HG03460 (cell line): Measurements from ENCODE around the gene STXBP5.

Source experiments
- ATAC-seq: cut with Tn5 transposase; IDR thresholded peaks from one replicate; pipeline ENCODE4 v1.9.1; 2021; ENCODE audit not compliant: unreplicated experiment

STXBP5 gene

DNA sequence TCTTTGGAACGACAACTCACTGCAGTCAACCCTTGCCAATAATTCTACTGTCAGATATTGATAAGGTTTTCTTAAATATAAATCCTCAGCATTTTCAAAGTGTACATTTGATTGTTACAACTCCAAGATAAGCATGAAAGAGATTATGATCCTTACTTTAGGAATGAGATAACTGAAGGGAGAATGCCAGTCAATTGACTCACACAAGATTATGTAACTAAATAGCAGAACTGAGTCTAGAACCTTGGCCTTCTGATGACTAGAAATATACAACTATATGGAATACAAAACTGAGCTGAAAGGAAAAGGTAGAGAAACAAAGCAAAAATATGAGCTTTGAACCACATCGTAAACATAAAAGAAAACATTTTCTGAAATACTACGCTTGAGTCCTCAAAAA, 26.9 kb upstream of the STXBP5 start:
- ATAC-seq = no peak

DNA sequence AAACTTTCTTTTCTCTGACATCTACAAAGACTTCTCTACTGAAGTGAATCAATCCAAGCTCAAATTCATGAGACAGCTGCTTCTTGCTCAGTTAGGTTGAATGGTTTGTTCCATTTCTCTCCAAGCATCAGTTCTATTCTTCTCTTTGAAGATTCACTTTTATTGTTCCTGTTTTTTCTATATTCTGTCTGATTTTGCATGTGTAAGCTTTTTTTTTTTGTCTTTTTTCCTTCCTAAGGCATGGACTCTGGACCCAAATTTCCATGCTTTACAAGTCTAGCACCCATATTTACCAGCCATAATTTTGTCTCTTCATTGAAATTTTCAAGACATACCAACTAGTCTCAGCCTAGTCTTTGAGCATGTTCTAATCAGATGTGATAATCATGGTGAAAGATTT, 25.9 kb upstream of the STXBP5 start:
- ATAC-seq = no peak

DNA sequence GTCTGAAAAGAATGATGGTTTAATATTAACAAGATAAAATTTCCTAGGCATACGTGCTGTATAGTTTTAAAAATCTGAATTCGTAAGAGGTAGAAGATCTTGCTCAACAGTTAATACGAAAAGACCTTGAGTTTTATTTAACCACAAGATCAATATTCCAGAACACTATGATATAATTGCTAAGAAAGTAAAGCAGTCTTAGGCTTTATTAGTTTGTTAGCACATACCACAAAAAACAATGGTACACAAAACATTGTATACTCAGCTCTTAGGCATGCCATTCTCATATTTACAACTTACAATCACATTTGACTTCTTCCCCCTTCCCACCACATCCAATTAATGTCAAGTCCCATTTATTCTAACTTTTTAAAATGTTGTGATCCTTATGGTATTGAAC, 24.4 kb upstream of the STXBP5 start:
- no peak for ATAC-seq

DNA sequence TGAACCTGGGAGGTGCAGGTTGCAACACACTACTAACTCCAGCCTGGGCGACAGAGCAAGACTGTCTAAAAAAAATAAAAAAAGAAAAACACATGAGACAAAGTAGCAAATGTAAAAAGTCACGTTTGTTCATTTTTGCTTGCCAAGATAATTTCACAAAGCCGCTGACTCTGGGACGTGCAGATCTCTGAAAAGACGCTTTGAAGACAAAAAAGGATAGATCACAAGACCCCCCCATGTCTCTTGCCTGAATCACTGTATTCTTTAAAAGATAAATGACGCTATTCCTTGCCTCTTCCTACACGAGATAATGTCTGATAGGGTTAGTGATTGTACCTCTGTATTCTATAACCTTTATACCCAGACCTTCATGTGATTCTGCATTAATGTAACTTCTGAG, 23.3 kb upstream of the STXBP5 start:
- no peak for ATAC-seq

DNA sequence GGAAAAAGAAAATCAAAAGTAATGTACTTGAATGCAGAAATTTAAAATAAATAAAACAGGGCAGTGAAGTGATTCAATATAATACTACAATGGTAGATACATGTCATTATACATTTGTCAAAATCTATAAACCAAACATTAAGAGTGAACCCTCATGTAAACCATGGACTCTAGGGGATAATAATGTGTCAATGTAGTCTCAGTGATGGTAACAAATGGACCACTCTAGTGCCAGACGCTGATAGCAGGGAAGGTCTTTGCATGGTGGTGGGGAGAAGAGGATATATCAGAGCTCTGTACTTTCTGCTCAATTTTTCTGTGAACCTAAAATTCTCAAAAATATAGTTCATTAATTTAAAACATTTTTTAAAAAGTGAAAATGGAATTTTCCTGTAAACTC, 19.8 kb upstream of the STXBP5 start:
- no peak for ATAC-seq

DNA sequence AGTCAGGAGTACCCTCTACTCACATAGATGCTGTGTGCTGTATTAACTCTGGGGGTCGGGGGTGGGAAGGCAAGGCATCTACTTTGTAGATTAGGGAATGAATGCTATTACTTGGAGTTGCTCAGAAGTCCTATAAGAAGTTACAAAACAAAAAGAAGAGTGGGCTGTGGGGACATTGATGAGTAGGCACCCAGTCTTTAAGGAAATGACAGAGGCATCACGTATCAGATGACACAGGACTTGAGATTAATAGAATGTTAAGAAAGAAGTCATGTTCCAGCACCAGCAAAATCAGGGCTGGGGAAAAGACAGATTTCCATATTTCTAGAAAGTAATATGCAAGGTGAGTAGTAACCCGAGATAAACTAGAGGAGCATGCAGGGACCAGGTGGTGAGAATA, 19.0 kb upstream of the STXBP5 start:
- no peak for ATAC-seq

DNA sequence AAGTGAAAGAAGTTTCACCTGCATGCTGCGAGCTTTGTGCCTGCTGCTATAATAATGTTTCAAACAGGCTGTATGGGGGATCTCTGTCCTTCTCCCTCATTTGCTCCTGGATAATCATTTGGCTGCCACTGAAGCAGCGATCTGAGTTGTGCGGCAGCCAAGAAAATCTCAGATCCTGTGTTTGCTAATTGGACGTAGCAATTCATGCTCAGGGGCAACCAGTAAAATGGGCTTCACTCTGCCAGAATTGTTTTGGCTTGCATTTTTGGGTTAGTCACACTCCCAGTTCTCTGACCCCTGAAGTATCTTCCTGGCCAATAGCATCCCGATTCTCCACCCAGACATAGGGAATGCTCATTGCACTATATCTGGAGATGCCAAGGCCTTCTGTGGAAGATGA, 13.7 kb upstream of the STXBP5 start:
- ATAC-seq = no peak

DNA sequence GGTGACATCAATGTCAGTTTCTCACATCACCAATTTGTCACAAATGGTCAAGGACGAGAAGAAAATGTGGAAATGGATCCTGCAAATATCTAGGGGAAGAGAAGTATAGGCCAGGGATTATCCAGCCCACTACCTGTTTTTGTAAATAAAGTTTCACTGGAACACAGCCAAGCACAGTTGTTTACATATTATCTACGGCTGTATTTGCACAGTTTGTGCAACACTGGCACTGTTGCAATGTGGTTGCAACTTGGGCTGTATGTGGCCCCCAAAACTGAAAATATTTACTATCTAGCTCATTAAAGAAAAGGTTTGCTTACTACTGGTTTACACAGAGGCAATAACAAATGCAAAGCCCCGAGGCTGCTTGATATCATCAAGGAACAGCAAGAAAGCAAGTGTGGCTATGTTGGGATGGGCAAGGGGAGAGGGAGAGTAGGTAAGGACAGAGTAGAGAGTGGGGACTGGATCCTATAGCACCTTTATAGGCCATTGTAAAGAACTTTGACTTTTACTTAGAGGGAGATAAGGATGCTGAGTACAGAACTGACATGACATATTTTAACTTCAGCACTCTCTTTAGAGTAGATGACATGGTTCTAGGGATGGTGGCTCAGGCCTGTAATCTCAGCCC, 11.8 kb upstream of the STXBP5 start:
- ATAC-seq = no peak

DNA sequence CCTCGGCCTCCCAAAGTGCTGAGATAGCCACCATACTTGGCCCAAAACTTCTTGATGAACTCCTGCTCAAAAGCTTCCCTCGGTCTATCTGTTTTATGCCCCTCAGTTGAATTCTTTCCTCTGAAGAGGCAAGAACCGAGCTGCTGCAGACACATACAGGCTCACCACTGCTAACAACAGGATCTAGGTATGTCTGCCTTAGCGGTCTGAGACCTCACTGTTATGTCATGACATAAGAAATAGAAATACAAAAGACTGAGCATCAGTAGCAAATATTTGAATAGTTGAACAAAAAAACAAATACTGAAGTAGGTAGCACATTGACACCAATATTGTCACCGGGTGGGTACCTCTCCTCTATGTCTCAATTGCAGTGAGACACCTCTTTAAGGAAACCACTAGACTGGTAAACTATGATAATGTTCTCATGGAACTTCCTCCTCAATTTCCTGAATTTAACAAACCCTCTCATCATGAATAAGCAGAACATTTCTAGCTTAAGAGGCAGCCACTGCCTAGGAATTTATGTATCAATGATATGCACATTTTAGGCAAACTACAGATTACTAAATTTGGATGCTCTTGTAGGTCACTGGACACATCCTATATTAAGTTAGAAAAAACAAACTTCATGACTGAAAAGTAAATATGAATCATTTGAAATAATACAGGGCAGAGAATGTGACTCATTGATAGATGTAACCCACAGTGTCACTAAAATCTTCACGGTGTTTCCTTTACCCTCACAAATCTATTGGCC, 9.4 kb upstream of the STXBP5 start:
- ATAC-seq = no peak

DNA sequence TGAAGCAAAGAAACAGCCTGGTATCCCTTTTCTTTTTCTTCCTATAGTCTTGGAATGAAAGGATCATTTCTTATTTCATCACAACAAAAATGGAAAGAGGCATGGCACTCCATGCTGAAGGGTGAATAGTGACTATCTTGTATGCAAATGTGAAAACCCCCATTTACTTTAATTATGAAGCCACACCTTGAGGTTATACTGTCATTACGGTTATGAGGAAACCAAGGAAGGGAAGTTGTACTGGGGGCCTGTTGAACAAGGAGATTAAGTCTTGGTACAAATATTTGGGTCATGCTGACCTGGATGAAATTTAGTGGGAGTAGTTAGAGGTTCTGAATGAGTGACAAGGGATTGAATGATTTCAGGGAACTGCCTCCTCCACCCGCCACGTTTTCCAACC, 8.7 kb upstream of the STXBP5 start:
- ATAC-seq = no peak

DNA sequence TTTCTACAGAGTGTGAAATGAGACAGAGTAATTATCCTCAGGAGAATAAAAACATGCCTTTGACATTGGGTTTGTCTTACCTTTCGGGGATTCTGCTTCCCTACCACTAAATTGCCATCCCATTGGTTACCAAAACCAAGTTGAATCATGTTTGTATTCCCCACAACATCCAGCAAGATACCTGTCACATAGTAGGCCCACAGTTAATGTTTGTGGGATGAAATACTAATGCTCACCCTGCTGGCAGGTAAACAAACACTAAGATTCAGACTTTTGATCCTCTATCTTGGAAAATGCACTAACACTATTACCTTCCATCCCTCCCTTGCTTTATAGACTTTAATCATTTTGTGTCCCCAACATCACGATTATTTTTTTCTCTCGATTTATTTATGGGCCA, 8.2 kb upstream of the STXBP5 start:
- ATAC-seq = no peak

DNA sequence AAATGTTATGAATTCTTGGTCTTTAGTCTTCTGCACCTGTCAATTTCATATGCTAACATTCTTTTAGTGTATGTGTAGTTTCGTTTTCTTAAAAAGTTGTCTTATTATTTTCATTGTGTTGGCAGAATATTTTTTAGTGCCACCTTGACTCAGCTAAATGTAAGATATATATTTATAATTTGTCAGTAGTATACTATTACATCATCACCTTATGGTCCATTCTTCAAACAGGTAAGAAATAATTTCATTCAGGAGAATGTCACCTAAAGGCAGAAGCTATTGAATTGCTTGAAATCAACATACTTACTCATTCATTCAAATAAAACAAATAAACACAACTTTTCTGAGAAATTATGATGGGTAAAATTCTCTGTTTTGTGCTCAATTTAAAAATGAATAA, 3.5 kb upstream of the STXBP5 start:
- no peak for ATAC-seq

DNA sequence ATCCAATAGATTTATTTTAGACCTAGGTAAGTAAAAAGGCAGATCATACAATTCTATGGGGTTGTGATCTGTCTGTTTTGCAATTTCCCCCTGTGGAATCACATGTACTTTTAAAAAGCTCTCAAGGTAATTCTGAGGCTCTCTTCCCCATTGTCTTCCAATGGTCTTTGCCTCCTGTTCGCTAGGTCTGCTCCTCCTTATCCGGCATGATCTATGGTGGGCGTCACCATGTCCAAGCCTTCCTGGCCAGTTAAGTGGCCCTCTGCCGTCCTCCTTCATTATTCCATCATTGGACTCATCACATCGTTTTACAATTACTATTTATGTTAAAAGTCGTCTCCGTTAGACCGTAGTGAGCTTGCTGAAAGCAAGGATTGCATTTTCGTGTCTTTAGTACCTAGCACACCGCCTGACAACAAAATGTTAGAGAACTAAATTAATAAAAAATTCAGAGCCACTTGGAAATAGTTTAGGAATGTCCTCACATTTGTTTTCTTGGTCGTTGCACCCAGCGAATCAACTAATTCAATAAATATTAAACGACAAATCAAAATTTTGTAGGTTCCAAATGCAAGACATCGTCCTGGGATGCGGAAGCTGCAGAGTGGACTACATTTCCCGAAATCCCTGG, 2.2 kb upstream of the STXBP5 start:
- no peak for ATAC-seq

DNA sequence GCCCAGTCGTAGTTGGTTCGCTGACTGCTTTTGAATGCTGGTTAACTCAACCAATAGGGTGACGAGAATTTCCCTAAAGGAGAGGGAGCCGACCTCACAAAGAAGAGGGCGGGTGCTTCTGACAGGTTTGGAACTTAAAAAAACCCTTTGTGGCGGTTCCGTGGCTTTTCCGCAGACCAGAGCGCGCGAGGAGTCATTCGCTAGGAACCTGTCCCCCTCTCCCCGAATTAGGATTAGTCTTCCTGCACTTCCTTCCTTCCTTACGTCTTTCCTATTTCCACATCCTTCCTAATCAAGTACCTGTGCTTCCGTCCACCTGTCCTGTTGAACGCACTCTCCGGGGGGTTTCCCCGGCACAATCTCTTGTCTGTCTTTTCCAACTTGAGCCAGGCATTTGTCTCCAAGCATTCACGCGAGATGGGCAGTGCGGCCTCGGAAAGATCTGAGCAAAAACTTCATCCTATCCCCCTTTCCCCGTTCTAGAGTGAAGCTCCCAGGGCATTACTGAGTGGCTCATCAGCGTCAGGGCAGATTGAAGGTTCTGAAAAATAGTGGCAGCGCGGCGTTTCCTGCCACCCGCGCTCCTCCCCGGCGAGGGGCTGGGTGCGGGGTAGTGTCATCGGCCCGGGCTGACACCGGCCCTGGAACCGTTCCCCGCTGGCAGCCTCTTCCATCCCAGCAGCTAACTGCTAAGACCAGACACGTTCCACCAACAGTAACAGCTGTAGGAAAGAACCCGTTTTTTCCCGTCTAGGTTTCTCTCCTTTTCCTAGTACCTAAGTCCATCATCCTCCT, 1.5 kb upstream of the STXBP5 start:
- ATAC-seq = peak; percentile 79

DNA sequence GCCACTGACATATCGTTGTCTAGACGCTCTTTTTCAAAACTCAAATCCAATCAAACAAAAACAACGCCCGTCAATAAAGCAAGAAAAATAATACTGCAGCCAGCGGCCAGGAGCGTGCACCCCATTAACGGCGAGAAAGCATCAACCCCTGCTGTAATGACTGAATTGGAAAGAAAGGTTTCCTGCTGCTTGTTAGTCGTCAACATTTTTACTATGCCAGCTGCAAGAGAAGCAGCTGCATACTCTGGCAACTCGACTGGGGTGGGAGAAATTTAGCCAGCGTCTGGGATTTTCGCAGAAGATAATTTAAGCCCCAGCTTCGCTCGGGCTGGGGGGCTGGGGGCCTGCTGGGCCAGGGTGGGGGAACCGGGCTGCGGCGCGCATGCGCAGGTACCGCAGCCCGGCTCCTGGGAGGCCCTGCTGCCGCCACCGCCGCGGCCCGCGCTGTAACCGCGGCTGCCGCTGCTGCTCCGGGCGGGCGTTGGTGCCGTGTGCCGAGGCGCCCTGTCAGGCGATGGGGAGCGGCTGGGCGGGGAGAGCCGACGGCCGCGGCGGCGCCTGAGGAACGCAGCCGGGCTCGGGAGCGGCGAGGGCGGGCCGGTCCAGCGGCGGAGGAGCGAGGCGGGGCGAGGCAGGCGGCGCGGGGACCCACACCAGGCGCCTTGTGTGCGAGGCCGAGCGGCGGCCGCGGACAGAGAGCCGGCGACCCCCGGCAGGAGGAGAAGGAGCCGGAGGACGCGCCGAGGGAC, 732 bp upstream of the STXBP5 start:
- peak; percentile 44 for ATAC-seq

DNA sequence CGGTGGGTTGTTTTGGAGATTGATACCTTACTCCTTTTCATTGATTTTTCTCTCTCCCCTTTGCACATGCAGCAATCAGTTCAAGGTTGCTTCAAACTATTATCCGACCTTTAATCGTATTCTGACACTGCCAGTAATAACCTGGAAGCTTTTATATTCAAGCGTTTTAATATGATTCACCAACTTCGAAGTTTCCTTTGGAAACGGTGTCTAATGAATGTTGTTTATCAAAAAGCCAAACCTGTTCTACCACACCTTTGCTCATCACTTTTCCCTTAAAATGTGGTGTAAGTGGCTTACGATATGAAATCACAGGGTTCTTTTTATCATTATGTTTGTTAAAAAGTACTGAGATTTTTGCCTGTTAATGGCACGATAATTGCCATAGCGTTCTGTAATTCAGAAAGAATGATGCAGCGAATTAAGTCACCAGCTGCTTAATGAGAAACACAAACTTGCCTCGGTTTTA, 660 bp downstream of the STXBP5 start:
- no peak for ATAC-seq

DNA sequence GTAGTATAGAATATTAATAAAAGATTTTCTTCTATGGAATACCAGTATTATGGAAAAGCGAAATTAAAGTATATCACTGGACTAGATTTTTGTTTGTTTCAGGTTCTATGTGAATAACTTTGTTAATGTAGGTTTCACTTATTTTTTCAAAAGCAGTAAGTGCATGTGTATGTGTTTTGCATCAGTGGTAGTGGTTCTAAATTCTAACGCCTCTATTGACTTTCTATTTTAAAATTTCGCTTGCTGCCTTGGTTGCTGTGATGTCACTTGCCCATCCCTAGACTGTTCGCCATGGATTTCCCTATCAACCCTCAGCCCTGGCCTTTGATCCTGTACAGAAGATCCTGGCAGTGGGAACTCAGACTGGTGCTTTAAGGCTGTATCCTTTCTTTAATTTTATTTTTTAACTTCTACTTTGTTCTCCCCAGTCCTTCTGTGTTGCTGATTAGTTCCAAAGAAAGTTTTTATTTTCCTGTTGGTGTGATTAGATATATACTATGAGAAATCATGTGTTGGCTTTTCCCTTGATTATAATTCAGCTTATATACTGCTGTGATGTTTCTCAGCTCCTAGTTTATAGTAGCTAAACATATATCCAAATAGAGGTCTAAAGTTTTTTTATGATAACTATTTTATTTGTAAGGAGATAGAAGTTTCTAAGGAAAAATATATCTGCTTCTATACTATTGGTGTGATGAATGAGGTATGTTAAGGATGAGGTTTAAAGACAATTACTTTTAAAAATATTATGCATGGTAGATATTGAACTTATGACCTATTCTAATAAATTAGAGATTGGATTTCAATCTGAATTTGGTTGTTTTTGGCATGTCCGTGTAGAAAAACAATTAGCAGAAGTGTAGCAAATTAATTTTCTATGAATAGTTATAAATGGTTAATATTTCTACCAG, 1.7 kb downstream of the STXBP5 start:
- no peak for ATAC-seq

DNA sequence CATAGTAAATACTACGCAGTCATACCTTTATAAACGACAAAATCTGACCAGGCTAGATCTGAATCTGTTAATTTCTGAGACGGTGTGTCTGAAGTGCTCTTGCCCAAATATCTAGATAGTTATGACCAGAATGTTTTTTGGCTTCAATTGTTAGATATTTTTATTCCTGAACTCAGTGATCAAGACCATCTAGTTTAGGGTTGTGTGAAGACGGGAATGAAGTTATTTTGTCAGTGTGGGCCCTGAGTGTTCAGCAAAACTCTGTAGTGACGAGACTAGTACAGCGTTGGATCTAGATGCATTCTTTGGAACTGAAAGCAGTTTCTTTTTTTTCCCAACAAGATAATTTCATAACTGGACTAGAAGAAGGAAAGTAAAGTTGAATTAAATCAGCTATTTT, 3.1 kb downstream of the STXBP5 start:
- ATAC-seq = no peak

DNA sequence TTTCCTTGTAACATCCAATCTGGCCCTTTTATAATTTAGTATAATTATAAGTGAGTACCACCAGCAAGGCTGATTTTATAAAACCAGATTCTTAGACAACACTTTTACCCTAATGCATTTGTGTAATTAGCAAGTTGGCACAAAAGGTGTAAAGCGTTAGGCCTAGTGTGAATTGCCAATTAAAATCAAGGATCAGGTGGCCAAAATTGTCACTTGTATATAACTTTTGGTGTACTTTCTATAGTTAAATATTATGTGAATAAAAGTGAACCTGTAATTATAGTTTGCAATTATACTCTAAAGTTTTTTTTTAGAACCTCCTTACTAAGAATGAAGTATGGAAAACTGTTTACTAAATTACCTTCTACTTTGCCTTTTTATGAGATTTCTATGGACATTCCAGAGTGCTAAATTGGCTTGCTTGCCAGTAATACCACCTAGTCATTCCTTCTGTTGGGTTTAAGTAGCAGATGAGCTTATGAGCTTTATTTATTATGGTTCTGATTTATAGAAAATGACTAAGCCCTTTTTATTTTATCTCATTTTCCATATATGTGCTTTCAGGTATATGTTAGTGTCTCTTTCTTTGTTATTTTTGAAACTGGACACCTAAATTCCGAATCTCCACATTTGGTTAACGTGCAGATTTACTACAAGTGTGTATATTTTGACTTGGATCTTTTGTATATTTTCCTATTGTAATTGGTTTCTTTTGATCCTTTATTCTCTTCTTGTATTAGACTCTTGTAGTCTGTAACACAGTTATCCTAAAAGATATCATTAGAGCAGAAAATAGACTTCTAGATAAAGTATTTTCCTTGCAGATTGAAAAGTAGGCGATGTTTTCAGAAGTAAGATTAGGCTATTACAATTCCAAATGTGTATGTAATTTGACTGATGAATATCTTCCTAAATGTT, 3.9 kb downstream of the STXBP5 start:
- no peak for ATAC-seq
